ENCODE data around the gene SPHK1.

DNA sequence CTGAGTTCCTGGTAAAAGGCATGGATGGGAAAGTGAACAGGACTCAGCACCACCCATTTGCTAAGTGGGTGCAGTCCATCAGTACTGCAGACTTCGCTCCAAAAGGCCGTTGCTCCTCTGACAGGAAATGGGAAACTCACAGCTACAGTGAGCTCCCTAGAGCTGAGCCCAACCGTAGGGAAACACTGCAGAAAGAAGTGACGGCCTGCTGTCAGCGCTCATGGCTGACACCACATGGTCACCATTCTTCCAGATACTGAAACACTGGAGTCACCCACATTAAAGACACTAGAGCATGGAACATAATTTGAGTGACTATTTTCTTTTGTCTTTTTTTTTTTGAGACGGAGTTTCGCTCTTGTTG, 36.6 kb downstream of the SPHK1 start:
- TF ChIP-seq, protein P1, sequence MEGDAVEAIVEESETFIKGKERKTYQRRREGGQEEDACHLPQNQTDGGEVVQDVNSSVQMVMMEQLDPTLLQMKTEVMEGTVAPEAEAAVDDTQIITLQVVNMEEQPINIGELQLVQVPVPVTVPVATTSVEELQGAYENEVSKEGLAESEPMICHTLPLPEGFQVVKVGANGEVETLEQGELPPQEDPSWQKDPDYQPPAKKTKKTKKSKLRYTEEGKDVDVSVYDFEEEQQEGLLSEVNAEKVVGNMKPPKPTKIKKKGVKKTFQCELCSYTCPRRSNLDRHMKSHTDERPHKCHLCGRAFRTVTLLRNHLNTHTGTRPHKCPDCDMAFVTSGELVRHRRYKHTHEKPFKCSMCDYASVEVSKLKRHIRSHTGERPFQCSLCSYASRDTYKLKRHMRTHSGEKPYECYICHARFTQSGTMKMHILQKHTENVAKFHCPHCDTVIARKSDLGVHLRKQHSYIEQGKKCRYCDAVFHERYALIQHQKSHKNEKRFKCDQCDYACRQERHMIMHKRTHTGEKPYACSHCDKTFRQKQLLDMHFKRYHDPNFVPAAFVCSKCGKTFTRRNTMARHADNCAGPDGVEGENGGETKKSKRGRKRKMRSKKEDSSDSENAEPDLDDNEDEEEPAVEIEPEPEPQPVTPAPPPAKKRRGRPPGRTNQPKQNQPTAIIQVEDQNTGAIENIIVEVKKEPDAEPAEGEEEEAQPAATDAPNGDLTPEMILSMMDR (IDR thresholded peaks at IDR 0.05) = no peak
- TF ChIP-seq POLR2A (IDR thresholded peaks at IDR 0.05) = no peak
